ENCODE measurements around the gene NOD2.

DNA sequence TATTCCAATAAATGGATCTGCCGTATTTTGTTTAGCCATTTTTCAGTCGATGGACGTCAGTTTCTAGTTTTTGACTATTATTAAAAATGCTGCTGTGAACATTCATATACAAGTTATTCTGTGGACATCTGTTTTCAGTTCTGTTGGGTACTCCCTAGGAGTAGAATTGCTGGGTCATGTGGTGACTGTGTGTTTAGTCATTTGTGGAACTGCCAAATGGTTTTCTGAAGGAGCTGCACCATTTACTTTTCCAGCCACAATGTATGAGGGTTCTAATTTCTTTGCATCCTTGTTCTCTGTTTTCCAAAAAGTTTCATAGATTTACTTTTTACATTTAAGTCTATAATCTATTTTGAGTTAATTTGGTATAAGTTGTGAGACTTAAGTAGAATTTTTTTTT is 78.0 kb downstream of the NOD2 start:
- TF ChIP-seq, protein P1, sequence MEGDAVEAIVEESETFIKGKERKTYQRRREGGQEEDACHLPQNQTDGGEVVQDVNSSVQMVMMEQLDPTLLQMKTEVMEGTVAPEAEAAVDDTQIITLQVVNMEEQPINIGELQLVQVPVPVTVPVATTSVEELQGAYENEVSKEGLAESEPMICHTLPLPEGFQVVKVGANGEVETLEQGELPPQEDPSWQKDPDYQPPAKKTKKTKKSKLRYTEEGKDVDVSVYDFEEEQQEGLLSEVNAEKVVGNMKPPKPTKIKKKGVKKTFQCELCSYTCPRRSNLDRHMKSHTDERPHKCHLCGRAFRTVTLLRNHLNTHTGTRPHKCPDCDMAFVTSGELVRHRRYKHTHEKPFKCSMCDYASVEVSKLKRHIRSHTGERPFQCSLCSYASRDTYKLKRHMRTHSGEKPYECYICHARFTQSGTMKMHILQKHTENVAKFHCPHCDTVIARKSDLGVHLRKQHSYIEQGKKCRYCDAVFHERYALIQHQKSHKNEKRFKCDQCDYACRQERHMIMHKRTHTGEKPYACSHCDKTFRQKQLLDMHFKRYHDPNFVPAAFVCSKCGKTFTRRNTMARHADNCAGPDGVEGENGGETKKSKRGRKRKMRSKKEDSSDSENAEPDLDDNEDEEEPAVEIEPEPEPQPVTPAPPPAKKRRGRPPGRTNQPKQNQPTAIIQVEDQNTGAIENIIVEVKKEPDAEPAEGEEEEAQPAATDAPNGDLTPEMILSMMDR (IDR thresholded peaks at IDR 0.05; ENCODE audit: insufficient read depth, low read depth, low read length) = no peak
- TF ChIP-seq EZH2 (IDR thresholded peaks at IDR 0.05; ENCODE audit: insufficient read depth, low read length) = no peak

All from astrocyte (in vitro differentiated cells and primary cell).